K562 (cell line): ENCODE measurements around the gene FADS6. TPM values are rescaled to one million over a fixed set of nuclear protein-coding genes. Genes with fewer than 3 reads are reported as not detected.

ENCODE experiments used
- ARNT ChIP-seq, 2 experiments: fragments of 450-650 bp; IDR thresholded peaks; 2 replicates each; pipeline ENCODE4 v1.6.1; 2016; ENCODE audit warnings: mild to moderate bottlenecking in 1 of 2
- BRD9 ChIP-seq: fragments of 450-650 bp; IDR thresholded peaks from 2 replicates; pipeline ENCODE4 v1.6.1; 2018; ENCODE audit warnings: low read depth; ENCODE audit not compliant: partially characterized antibody
- BRF2 ChIP-seq: IDR thresholded peaks from 3 replicates; pipeline ENCODE4 v1.6.1; 2011; ENCODE audit warnings: borderline replicate concordance, mild to moderate bottlenecking; ENCODE audit not compliant: insufficient read length, insufficient read depth
- ESRRA ChIP-seq: fragments of 450-650 bp; IDR thresholded peaks from 2 replicates; pipeline ENCODE4 v1.6.1; 2014; ENCODE audit warnings: low read depth, mild to moderate bottlenecking, moderate library complexity, borderline replicate concordance
- ETV6 ChIP-seq, 3 experiments: fragments of 150-350 bp in 1 of 3; sonication (generic) in 1 of 3; formaldehyde crosslinking in 1 of 3; IDR thresholded peaks; 2 replicates each; pipeline versions ENCODE4 v1.6.1 to v1.8.0; 2014 to 2022; ENCODE audit warnings: borderline replicate concordance in 2 of 3, low read depth in 2 of 3, antibody characterized with exemption in 1 of 3, low read length in 1 of 3, mild to moderate bottlenecking in 1 of 3, missing genetic modification reagents in 1 of 3
- FOXA3 ChIP-seq, 2 experiments: fragments of 450-650 bp in 1 of 2; sonication (generic) in 1 of 2; formaldehyde crosslinking; IDR thresholded peaks in 1 of 2; conservative IDR thresholded peaks in 1 of 2; 2 replicates each; pipeline versions ENCODE4 v1.4.0 to v1.8.0; 2020 to 2022; ENCODE audit warnings: mild to moderate bottlenecking in 2 of 2, missing genetic modification reagents in 1 of 2
- GTF2B ChIP-seq: IDR thresholded peaks from 2 replicates; pipeline ENCODE4 v1.6.1; 2011; ENCODE audit not compliant: insufficient read length; ENCODE audit errors: extremely low read depth
- MXD1 ChIP-seq: fragments of 250-450 bp; sonication (Bioruptor Pico); IDR thresholded peaks from 2 replicates; pipeline ENCODE4 v1.8.0; 2021; ENCODE audit warnings: borderline replicate concordance, mild to moderate bottlenecking, moderate library complexity; ENCODE audit not compliant: poor library complexity, severe bottlenecking
- NFATC3 ChIP-seq: fragments of 450-650 bp; IDR thresholded peaks from 2 replicates; pipeline ENCODE4 v1.6.1; 2017; ENCODE audit warnings: mild to moderate bottlenecking
- NFRKB ChIP-seq: fragments of 450-650 bp; IDR thresholded peaks from 2 replicates; pipeline ENCODE4 v1.6.1; 2016; ENCODE audit warnings: low read depth
- PHF8 ChIP-seq: fragments of 200-600 bp; sonication (generic); IDR thresholded peaks from 2 replicates; pipeline ENCODE4 v1.6.1; 2012; ENCODE audit warnings: mixed run types, mild to moderate bottlenecking, inconsistent platforms, low read length, moderate library complexity, borderline replicate concordance
- POLR2G ChIP-seq: fragments of 200-400 bp; formaldehyde crosslinking; IDR thresholded peaks from 2 replicates; pipeline ENCODE4 v1.6.1; 2017; ENCODE audit warnings: low read depth, mild to moderate bottlenecking, antibody characterized with exemption, low read length, moderate library complexity
- SIN3B ChIP-seq: fragments of 450-650 bp; IDR thresholded peaks from 2 replicates; pipeline ENCODE4 v1.6.1; 2017; ENCODE audit warnings: low read depth, mild to moderate bottlenecking, moderate library complexity
- SIRT6 ChIP-seq: IDR thresholded peaks from one replicate; pipeline ENCODE4 v1.6.1; 2012; ENCODE audit warnings: low read depth, mild to moderate bottlenecking, control low read depth, inconsistent platforms, low read length, moderate library complexity
- SMARCA5 ChIP-seq: fragments of 450-650 bp; IDR thresholded peaks from 2 replicates; pipeline ENCODE4 v1.6.1; 2016
- SMARCC2 ChIP-seq: fragments of 450-650 bp; IDR thresholded peaks from 2 replicates; pipeline ENCODE4 v1.6.1; 2017; ENCODE audit warnings: antibody characterized with exemption, moderate library complexity, mild to moderate bottlenecking, low read depth
- SRSF3 ChIP-seq: fragments of 200-400 bp; formaldehyde crosslinking; IDR thresholded peaks from 2 replicates; pipeline ENCODE4 v1.6.1; 2016; ENCODE audit warnings: mild to moderate bottlenecking, low read length, moderate library complexity; ENCODE audit not compliant: insufficient read depth
- TCFL5 ChIP-seq: fragments of 250-450 bp; sonication (Bioruptor Pico); conservative IDR thresholded peaks from 2 replicates; pipeline ENCODE4 v1.6.1; 2021; ENCODE audit warnings: mild to moderate bottlenecking, moderate library complexity, matching md5 sums
- ZBTB7A ChIP-seq: IDR thresholded peaks from 2 replicates; pipeline ENCODE4 v1.6.1; 2011; ENCODE audit warnings: low read depth, mild to moderate bottlenecking, low read length, moderate library complexity, borderline replicate concordance; ENCODE audit not compliant: control insufficient read depth
- ZNF143 ChIP-seq: sonication (generic); formaldehyde crosslinking; IDR thresholded peaks from 2 replicates; pipeline ENCODE4 v1.9.0; 2022; ENCODE audit warnings: mild to moderate bottlenecking, missing genetic modification reagents
- ZNF263 ChIP-seq: sonication (generic); formaldehyde crosslinking; IDR thresholded peaks from 2 replicates; pipeline ENCODE4 v1.8.0; 2022; ENCODE audit warnings: mild to moderate bottlenecking, missing genetic modification reagents, borderline replicate concordance
- ZNF282 ChIP-seq: sonication (generic); formaldehyde crosslinking; IDR thresholded peaks from 2 replicates; pipeline ENCODE4 v1.8.1; 2023; ENCODE audit warnings: missing genetic modification reagents
- ZNF75A ChIP-seq: fragments of 450-650 bp; formaldehyde crosslinking; IDR thresholded peaks from 2 replicates; pipeline ENCODE4 v1.4.0; 2020; ENCODE audit warnings: mild to moderate bottlenecking
- ZSCAN29 ChIP-seq: fragments of 450-650 bp; IDR thresholded peaks from 2 replicates; pipeline ENCODE4 v1.6.1; 2017
- polyA plus RNA-seq, 8 experiments: library from polyadenylated mRNA; depleted of rRNA in 4 of 8; stranded (reverse) in 5 of 8; unstranded in 3 of 8; fragments of >200 nt; fragmentation: Nextera tagmentation in 2 of 8; fragmentation: Illumina TruSeq in 1 of 8; extraction: Ambion mirVana in 2 of 8; extraction: Trizol in 1 of 8; gene quantifications; 2 replicates each; pipeline versions ENCODE4 v1.2.1 to v1.2.3, GENCODE V29; 2011 to 2014; ENCODE audit warnings: inconsistent platforms in 1 of 8, missing spikeins in 1 of 8
- total RNA-seq, 7 experiments: library from RNA; depleted of rRNA in 6 of 7; stranded (reverse); fragments of >200 nt in 6 of 7; fragmentation: Illumina TruSeq in 2 of 7; extraction: Trizol in 2 of 7; gene quantifications; 2 replicates each; pipeline versions ENCODE4 v1.2.1 to v1.2.3, GENCODE V29; 2011 to 2021; ENCODE audit warnings: low replicate concordance in 1 of 7
- TF ChIP-seq, protein P1 (sequence below): sonication (generic); formaldehyde crosslinking; IDR thresholded peaks from 2 replicates; pipeline ENCODE4 v1.8.0; 2022; ENCODE audit warnings: missing genetic modification reagents, mild to moderate bottlenecking, moderate library complexity, borderline replicate concordance

Gene FADS6
- total and polyA plus RNA-seq, 9 of the 15 experiments (the other 6 are each of a cell fraction or from before 2014, with no cell fraction given), result 0.18 to 0.22 TPM; not detected in 7

DNA sequence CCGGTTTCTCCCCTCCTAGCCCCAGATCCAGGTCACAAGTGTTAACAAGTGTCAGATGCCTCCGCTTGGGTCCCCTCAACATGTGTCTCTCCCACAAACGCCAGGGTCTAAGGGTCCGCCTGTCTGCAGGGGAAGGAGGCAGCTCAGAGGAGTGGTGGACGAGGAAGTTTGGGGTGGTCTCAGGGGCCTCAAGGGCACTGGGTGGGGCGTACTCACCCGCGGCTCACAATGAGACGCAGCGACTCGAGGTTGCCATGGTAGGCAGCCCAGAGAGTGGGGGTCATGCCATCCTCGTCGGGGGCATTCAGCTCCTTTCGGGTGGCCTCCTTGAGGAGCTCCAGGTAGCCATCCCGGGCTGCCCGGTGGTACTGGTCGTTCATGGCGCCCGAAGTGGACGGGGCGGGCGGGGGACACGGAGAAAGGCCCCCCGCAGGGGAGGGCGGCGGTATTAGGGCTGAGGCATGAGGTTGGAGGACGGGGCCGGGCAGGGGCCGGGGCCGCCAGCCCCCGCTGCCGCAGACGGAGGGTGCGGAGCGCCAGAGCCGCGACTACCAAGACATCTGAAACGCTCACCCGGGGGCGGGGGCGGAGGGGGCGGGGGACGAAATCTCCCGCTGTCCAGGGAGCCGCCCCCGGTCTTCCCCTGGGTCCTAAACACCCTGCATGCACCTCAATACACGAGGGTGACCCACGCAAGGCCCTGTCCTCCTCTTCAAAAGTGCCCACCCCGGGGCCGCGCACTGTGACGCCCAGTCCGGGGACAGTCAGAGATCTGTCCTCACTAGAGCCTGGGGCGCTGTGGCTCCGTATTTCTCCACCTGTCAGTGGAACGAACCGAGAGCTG is 29.5 kb upstream of the FADS6 start, which contains the start of gene USH1G (continued):
- TF ChIP-seq, protein P1, sequence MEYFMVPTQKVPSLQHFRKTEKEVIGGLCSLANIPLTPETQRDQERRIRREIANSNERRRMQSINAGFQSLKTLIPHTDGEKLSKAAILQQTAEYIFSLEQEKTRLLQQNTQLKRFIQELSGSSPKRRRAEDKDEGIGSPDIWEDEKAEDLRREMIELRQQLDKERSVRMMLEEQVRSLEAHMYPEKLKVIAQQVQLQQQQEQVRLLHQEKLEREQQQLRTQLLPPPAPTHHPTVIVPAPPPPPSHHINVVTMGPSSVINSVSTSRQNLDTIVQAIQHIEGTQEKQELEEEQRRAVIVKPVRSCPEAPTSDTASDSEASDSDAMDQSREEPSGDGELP, result no peak
- TF ChIP-seq TCFL5 (CRISPR knock-in tag), result no peak
- peak; percentile 52 for TF ChIP-seq POLR2G
- TF ChIP-seq SMARCA5, result no peak
- TF ChIP-seq FOXA3 (CRISPR knock-in tag; conservative IDR thresholded peaks at IDR 0.05 in 1 of 2, IDR thresholded peaks at IDR 0.05 in 1 of 2), result no peak
- no peak for TF ChIP-seq MXD1 (CRISPR knock-in tag)
- TF ChIP-seq ZNF282 (CRISPR knock-in tag), result 0 out of 2 replicates have a peak, but pooled peaks have one; percentile 1
- TF ChIP-seq ZNF263 (CRISPR knock-in tag), result no peak
- TF ChIP-seq ETV6 (IDR thresholded peaks at IDR 0.05; ENCODE audit: borderline replicate concordance in 1 of 2, low read depth in 2 of 2, low read length in 1 of 2), result no peak
- TF ChIP-seq ETV6 (CRISPR knock-in tag; IDR thresholded peaks at IDR 0.05; ENCODE audit: borderline replicate concordance), result no peak
- no peak for TF ChIP-seq ZNF143 (CRISPR knock-in tag)
- TF ChIP-seq BRF2, result no peak
- TF ChIP-seq SIRT6, result no peak
- TF ChIP-seq GTF2B, result no peak
- no peak for TF ChIP-seq ZNF75A (CRISPR knock-in tag)
- TF ChIP-seq BRD9, result no peak
- TF ChIP-seq NFATC3, result no peak
- no peak for TF ChIP-seq NFRKB
- TF ChIP-seq ARNT (IDR thresholded peaks at IDR 0.05), result no peak
- TF ChIP-seq ZBTB7A, result peak; percentile 54
- no peak for TF ChIP-seq SMARCC2
- TF ChIP-seq ZSCAN29, result no peak
- TF ChIP-seq PHF8, result peak; percentile 41; the same call in 1 of the 2 replicates
- TF ChIP-seq SIN3B, result no peak
- TF ChIP-seq ESRRA, result no peak
- no peak for TF ChIP-seq SRSF3
